ENCODE data around the gene MATN4. TPM values are rescaled to one million over a fixed set of nuclear protein-coding genes. Genes with fewer than 3 reads are reported as not detected.

The MATN4 gene
- total and polyA plus RNA-seq, 2 experiments from 2014 or later, result 3.3 to 5.1 TPM

GRCh38 chr20:45253261-45253660, 54.8 kb downstream of the MATN4 start:
- Mint-ChIP-seq H3K27me3 (ENCODE audit: insufficient read depth, low read depth, poor library complexity) (peaks cover 4% of the 10 kb centered on the region), H3K9me3 (no peaks in the 10 kb centered on the region), H3K4me1 (peaks cover under 1% of the 10 kb centered on the region; the same call in 2 of the 3 replicates), H3K36me3 (ENCODE audit: low read depth) (no peaks in the 10 kb centered on the region), H3K27ac (no peak overlapping the region), H3K4me3 (no peak overlapping the region)
- H3F3A ChIP-seq (replicated peaks; ENCODE audit: low read depth), result no peaks in the 10 kb centered on the region
- no peak overlapping the region for H3K4me2 ChIP-seq
- H3K4me1 ChIP-seq (ENCODE audit: insufficient read depth), result peaks cover under 1% of the 10 kb centered on the region; the same call in 1 of the 2 replicates
- no peak overlapping the region for H3K4me3 ChIP-seq
- no peaks in the 10 kb centered on the region for H3K79me2 ChIP-seq (replicated peaks; ENCODE audit: insufficient read depth)
- ATAC-seq, result no peak
- no peaks in the 10 kb centered on the region for H3K27me3 ChIP-seq (ENCODE audit: insufficient read depth)
- H3K36me3 ChIP-seq (ENCODE audit: insufficient read depth), result no peaks in the 10 kb centered on the region
- H2AFZ ChIP-seq, result no peak overlapping the region
- TF ChIP-seq ZNF331 (CRISPR knock-in tag; IDR thresholded peaks at IDR 0.05; ENCODE audit: low read depth) (no peak), EZH2phosphoT487 (IDR thresholded peaks at IDR 0.05; ENCODE audit: unreplicated experiment) (no peak), POLR2AphosphoS5 (IDR thresholded peaks at IDR 0.05; ENCODE audit: low read depth) (no peak), CTCF (conservative IDR thresholded peaks at IDR 0.05; ENCODE audit: low read depth in 2 of 2) (no peak), CREB1 (CRISPR knock-in tag; IDR thresholded peaks at IDR 0.05; ENCODE audit: low read depth) (no peak), REST (IDR thresholded peaks at IDR 0.05; ENCODE audit: unreplicated experiment) (no peak)
- no peaks in the 10 kb centered on the region for H3K9me2 ChIP-seq (ENCODE audit: insufficient read depth)
- no peak overlapping the region for H3K27ac ChIP-seq (ENCODE audit: low read depth)
- no peaks in the 10 kb centered on the region for H4K20me1 ChIP-seq (replicated peaks; ENCODE audit: insufficient read depth)
- no peak for DNase-seq (ENCODE audit: low spot score)

- Mint-ChIP-seq H3K36me3 (ENCODE audit: low read depth) (no peaks in the 10 kb centered on the region), H3K9me3 (no peaks in the 10 kb centered on the region), H3K4me3 (no peak overlapping the region), H3K27me3 (ENCODE audit: insufficient read depth, low read depth, poor library complexity) (peaks cover 4% of the 10 kb centered on the region), H3K27ac (no peak overlapping the region), H3K4me1 (no peaks in the 10 kb centered on the region)
- H3K9me2 ChIP-seq (ENCODE audit: insufficient read depth), result no peaks in the 10 kb centered on the region
- H3K79me2 ChIP-seq (replicated peaks; ENCODE audit: insufficient read depth), result no peaks in the 10 kb centered on the region
- H3K4me3 ChIP-seq, result no peak overlapping the region
- DNase-seq (ENCODE audit: low spot score) (no peak), ATAC-seq (no peak)
- H2AFZ ChIP-seq, result no peak overlapping the region
- H3K27ac ChIP-seq (ENCODE audit: low read depth), result no peak overlapping the region
- no peaks in the 10 kb centered on the region for H3K36me3 ChIP-seq (ENCODE audit: insufficient read depth)
- no peaks in the 10 kb centered on the region for H3F3A ChIP-seq (replicated peaks; ENCODE audit: low read depth)
- no peaks in the 10 kb centered on the region for H3K27me3 ChIP-seq (ENCODE audit: insufficient read depth)
- H3K4me1 ChIP-seq (ENCODE audit: insufficient read depth), result no peaks in the 10 kb centered on the region
- no peaks in the 10 kb centered on the region for H4K20me1 ChIP-seq (replicated peaks; ENCODE audit: insufficient read depth)
- no peak overlapping the region for H3K4me2 ChIP-seq
- TF ChIP-seq JUNB (IDR thresholded peaks at IDR 0.05; ENCODE audit: unreplicated experiment) (no peak), ZNF114 (CRISPR knock-in tag; IDR thresholded peaks at IDR 0.05) (no peak), STAT1 (IDR thresholded peaks at IDR 0.05; ENCODE audit: unreplicated experiment) (no peak), EZH2phosphoT487 (IDR thresholded peaks at IDR 0.05; ENCODE audit: unreplicated experiment) (no peak), ETS1 (IDR thresholded peaks at IDR 0.05) (no peak), ZNF331 (CRISPR knock-in tag; IDR thresholded peaks at IDR 0.05; ENCODE audit: low read depth) (no peak), POLR2AphosphoS5 (IDR thresholded peaks at IDR 0.05; ENCODE audit: low read depth) (no peak)
Observed at GRCh38 chr20:45251884-45252560, 56.1 kb downstream of the MATN4 start.

All from GM23338 (cell line).